Trophoblast cell (in vitro differentiated cells and primary cell): ENCODE results near the gene ZNRF2.
"Not testable (repeated sequence)": the region's sequence is repeated elsewhere in the genome, so short reads cannot be mapped to it uniquely, and the experiment has no call there.

Experiments
- DNase-seq, 2 donors: peaks; one replicate each; pipeline ENCODE4 v3.0.0-alpha.2; 2016
- H2AFZ ChIP-seq: 2 replicates; pipeline ENCODE4 v1.6.1; 2013; ENCODE audit warnings: low read length, moderate library complexity, mild to moderate bottlenecking; ENCODE audit not compliant: insufficient read depth, poor library complexity
- H2AK5ac ChIP-seq: 2 replicates; pipeline ENCODE4 v1.6.1; 2013; ENCODE audit warnings: mild to moderate bottlenecking, low read length
- H2BK120ac ChIP-seq: 2 replicates; pipeline ENCODE4 v1.6.1; 2013; ENCODE audit warnings: low read length, mild to moderate bottlenecking, moderate library complexity; ENCODE audit not compliant: insufficient read depth, poor library complexity
- H2BK12ac ChIP-seq: 2 replicates; pipeline ENCODE4 v1.6.1; 2013; ENCODE audit warnings: mild to moderate bottlenecking, low read length, moderate library complexity
- H2BK5ac ChIP-seq: 2 replicates; pipeline ENCODE4 v1.6.1; 2013; ENCODE audit warnings: low read length, low read depth, moderate library complexity, mild to moderate bottlenecking; ENCODE audit not compliant: poor library complexity
- H3K14ac ChIP-seq: 2 replicates; pipeline ENCODE4 v1.6.1; 2013; ENCODE audit warnings: mild to moderate bottlenecking, low read length
- H3K18ac ChIP-seq: 2 replicates; pipeline ENCODE4 v1.6.1; 2013; ENCODE audit warnings: mild to moderate bottlenecking, low read length
- H3K23ac ChIP-seq: 2 replicates; pipeline ENCODE4 v1.6.1; 2013; ENCODE audit warnings: low read length
- H3K27ac ChIP-seq: 2 replicates; pipeline ENCODE4 v1.5.1; 2013; ENCODE audit warnings: low read depth, mild to moderate bottlenecking, inconsistent platforms, low read length, moderate library complexity
- H3K27me3 ChIP-seq: 2 replicates; pipeline ENCODE4 v1.6.1; 2013; ENCODE audit warnings: inconsistent platforms, mild to moderate bottlenecking, low read length, moderate library complexity; ENCODE audit not compliant: insufficient read depth
- H3K36me3 ChIP-seq, 2 experiments: 1 replicate in 1 of 2; 2 replicates in 1 of 2; pipeline ENCODE4 v1.6.1; 2013; ENCODE audit warnings: low read length in 2 of 2, mild to moderate bottlenecking in 2 of 2, moderate library complexity in 1 of 2; ENCODE audit not compliant: insufficient read depth in 2 of 2, control insufficient read depth in 1 of 2
- H3K4ac ChIP-seq: 2 replicates; pipeline ENCODE4 v1.6.1; 2013; ENCODE audit warnings: low read depth, mild to moderate bottlenecking, low read length, moderate library complexity
- H3K4me1 ChIP-seq, 2 experiments: 1 replicate in 1 of 2; 2 replicates in 1 of 2; pipeline ENCODE4 v1.6.1; 2013; ENCODE audit warnings: low read length in 2 of 2, mild to moderate bottlenecking in 2 of 2, moderate library complexity in 1 of 2; ENCODE audit not compliant: insufficient read depth in 2 of 2, control insufficient read depth in 1 of 2
- H3K4me2 ChIP-seq: 2 replicates; pipeline ENCODE4 v1.6.1; 2013; ENCODE audit warnings: inconsistent platforms, mild to moderate bottlenecking, low read length, moderate library complexity
- H3K4me3 ChIP-seq: 2 replicates; pipeline ENCODE4 v1.5.1; 2013; ENCODE audit warnings: mild to moderate bottlenecking, low read depth, low read length, inconsistent platforms
- H3K79me1 ChIP-seq: one replicate; pipeline ENCODE4 v1.6.1; 2013; ENCODE audit warnings: low read length
- H3K79me2 ChIP-seq: 2 replicates; pipeline ENCODE4 v1.6.1; 2013; ENCODE audit warnings: low read length, mild to moderate bottlenecking; ENCODE audit not compliant: control insufficient read depth, insufficient read depth, poor library complexity
- H3K9ac ChIP-seq: 2 replicates; pipeline ENCODE4 v1.6.1; 2013; ENCODE audit warnings: mild to moderate bottlenecking, low read length
- H3K9me3 ChIP-seq: 2 replicates; pipeline ENCODE4 v1.6.1; 2013; ENCODE audit warnings: low read depth, mild to moderate bottlenecking, control low read depth, inconsistent platforms, low read length; ENCODE audit not compliant: insufficient read depth
- H4K12ac ChIP-seq: 2 replicates; pipeline ENCODE4 v1.6.1; 2013; ENCODE audit warnings: low read depth, mild to moderate bottlenecking, low read length, moderate library complexity
- H4K8ac ChIP-seq: 2 replicates; pipeline ENCODE4 v1.6.1; 2013; ENCODE audit warnings: low read depth, mild to moderate bottlenecking, low read length, moderate library complexity
- H4K91ac ChIP-seq: one replicate; pipeline ENCODE4 v1.6.1; 2013; ENCODE audit warnings: low read depth, mild to moderate bottlenecking, low read length, moderate library complexity
- WGBS: extraction: QIAGEN DNeasy Blood & Tissue Kit; methylation state at CpG from one replicate; pipeline ENCODE4 v1.1.7; 2013; ENCODE audit warnings: missing lambda C conversion rate; ENCODE audit not compliant: insufficient read length, insufficient coverage; ENCODE audit errors: extremely low coverage; 5-methylcytosine and 5-hydroxymethylcytosine counted together

ZNRF2 gene

GRCh38 chr7:30289634-30290033 lies 5.2 kb downstream of the ZNRF2 start:
- not testable (repeated sequence) for H3K9ac ChIP-seq, H2AK5ac ChIP-seq, H3K79me1 ChIP-seq, H3K9me3 ChIP-seq, H3K27me3 ChIP-seq, H3K36me3 ChIP-seq, H3K27ac ChIP-seq, H2AFZ ChIP-seq, H3K14ac ChIP-seq, H3K4me3 ChIP-seq, H4K91ac ChIP-seq, H3K4ac ChIP-seq, H4K12ac ChIP-seq, H3K4me1 ChIP-seq, H2BK5ac ChIP-seq, H4K8ac ChIP-seq, H2BK120ac ChIP-seq, H3K18ac ChIP-seq, H3K23ac ChIP-seq, H3K4me2 ChIP-seq, H2BK12ac ChIP-seq
- WGBS = no CpG with 5 or more reads among the region's 2 CpGs
- peak; percentile 35 to 60 for DNase-seq
- peaks cover 13% of the 10 kb centered on the region for H3K79me2 ChIP-seq

GRCh38 chr7:30290317-30290716 lies 5.9 kb downstream of the ZNRF2 start:
- WGBS = no CpG with 5 or more reads among the region's 3 CpGs
- H3K18ac ChIP-seq = not testable (repeated sequence)

GRCh38 chr7:30292416-30293038 lies 8.1 kb downstream of the ZNRF2 start:
- DNase-seq, H3K79me1 ChIP-seq, H3K4me1 ChIP-seq, H3K36me3 ChIP-seq, H4K8ac ChIP-seq, H3K14ac ChIP-seq, H2AK5ac ChIP-seq, H3K9me3 ChIP-seq, H3K18ac ChIP-seq, H4K12ac ChIP-seq, H3K79me2 ChIP-seq, H3K27me3 ChIP-seq, H2AFZ ChIP-seq, H4K91ac ChIP-seq, H3K4ac ChIP-seq, H3K9ac ChIP-seq, H3K27ac ChIP-seq, H2BK5ac ChIP-seq, H2BK12ac ChIP-seq, H2BK120ac ChIP-seq, H3K23ac ChIP-seq, H3K4me3 ChIP-seq, H3K4me2 ChIP-seq: not testable (repeated sequence)
- WGBS = no CpG with 5 or more reads among the region's 3 CpGs

More at GRCh38 chr7:30290317-30290716, 5.9 kb downstream of the ZNRF2 start:
- DNase-seq = peak; percentile 8 to 31
- not testable (repeated sequence) for H2BK5ac ChIP-seq, H3K36me3 ChIP-seq, H4K12ac ChIP-seq, H2AFZ ChIP-seq, H3K4me2 ChIP-seq, H3K14ac ChIP-seq, H3K79me2 ChIP-seq, H3K4ac ChIP-seq, H4K91ac ChIP-seq, H3K4me3 ChIP-seq, H3K9me3 ChIP-seq, H3K9ac ChIP-seq, H2BK120ac ChIP-seq, H3K4me1 ChIP-seq, H4K8ac ChIP-seq, H3K27me3 ChIP-seq, H2AK5ac ChIP-seq, H2BK12ac ChIP-seq, H3K23ac ChIP-seq, H3K79me1 ChIP-seq
- peak overlapping the region; percentile 14 for H3K27ac ChIP-seq

- no CpG with 5 or more reads among the region's 2 CpGs for WGBS
- not testable (repeated sequence) for H2AFZ ChIP-seq
These were observed 11.9 kb downstream of the ZNRF2 start for GRCh38 chr7:30296304-30296703.

More at GRCh38 chr7:30296304-30296703, 11.9 kb downstream of the ZNRF2 start:
- H2BK120ac ChIP-seq, DNase-seq, H3K4ac ChIP-seq, H3K4me3 ChIP-seq, H3K23ac ChIP-seq, H2BK5ac ChIP-seq, H3K18ac ChIP-seq, H3K4me2 ChIP-seq, H3K79me1 ChIP-seq, H2BK12ac ChIP-seq, H3K4me1 ChIP-seq, H3K79me2 ChIP-seq, H3K14ac ChIP-seq, H4K91ac ChIP-seq, H3K9ac ChIP-seq, H3K27ac ChIP-seq, H3K27me3 ChIP-seq, H4K12ac ChIP-seq, H2AK5ac ChIP-seq, H3K9me3 ChIP-seq, H3K36me3 ChIP-seq, H4K8ac ChIP-seq: not testable (repeated sequence)
